GM19452 (cell line): ENCODE results near the gene LIPJ.

Source experiments
- ATAC-seq: cut with Tn5 transposase; IDR thresholded peaks from one replicate; pipeline ENCODE4 v1.9.1; 2021; ENCODE audit not compliant: unreplicated experiment

The LIPJ gene

GRCh38 chr10:88594482-88594881, 7.9 kb downstream of the LIPJ start:
- ATAC-seq, result no peak

DNA sequence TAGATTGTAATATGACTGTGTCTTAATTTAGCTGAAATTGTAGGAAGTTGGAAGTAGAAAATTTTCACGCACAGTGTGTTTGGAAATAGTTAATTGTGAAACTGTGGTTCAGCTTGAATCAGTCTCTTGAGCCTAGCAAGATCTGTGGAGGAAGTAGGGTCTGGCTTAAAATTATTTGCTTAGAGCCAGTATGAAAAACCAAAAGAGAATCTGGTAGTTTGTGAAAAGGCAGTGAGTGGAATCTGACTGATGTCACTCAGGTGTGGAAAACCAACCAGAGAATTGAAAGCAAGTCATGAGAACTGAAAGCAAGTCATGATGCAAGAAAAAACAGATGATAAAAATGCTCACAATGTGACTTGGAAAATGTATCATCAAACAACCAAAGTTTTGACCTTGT, 11.5 kb downstream of the LIPJ start:
- peak; percentile 86 for ATAC-seq

- ATAC-seq, result peak; percentile 69
Measured at GRCh38 chr10:88608052-88608732, 21.6 kb downstream of the LIPJ start.

DNA sequence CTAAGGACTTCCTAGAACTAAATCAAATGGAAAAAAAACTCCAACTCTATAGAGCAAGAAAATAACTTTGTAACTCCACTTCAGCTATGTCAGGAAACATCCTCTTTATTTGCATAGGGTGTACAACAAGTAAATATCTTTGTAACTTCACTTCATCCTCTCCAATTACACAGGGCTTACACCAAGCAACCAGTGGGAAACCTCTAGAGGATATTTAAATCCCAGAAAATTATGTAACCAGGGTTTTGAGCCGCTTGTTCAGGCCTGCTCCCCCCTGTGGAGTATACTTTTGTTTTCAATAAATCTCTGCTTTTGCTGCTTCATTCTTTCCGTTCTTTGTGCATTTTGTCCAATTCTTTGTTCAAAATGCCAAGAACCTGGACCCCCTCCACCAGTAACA, 22.2 kb downstream of the LIPJ start:
- no peak for ATAC-seq

GRCh38 chr10:88616250-88616977, 29.9 kb downstream of the LIPJ start:
- ATAC-seq, result no peak

DNA sequence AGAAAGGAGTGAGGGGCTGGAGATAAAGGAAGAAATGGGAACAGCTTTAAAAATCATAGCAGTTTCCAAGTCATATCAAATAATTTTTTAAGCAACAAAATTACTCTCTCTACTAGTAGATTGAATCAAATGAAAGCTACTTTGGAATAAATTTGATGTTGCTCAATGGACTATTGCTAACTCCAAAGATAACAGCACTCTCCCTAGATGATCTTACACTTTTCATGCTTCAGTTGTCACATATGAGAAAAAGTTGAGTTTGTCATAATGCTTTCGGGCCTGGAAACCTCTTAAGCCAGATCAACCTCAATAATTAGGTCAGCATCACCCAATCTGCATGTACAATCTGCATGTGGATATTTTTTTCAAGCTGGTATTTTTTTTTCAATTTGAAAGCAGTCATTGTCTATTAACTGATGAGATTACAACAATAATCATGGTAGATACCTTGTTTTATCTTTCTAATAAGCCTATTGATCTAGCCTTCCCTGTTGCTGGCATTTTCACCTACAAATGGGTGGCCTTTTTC, 31.3 kb downstream of the LIPJ start:
- no peak for ATAC-seq

DNA sequence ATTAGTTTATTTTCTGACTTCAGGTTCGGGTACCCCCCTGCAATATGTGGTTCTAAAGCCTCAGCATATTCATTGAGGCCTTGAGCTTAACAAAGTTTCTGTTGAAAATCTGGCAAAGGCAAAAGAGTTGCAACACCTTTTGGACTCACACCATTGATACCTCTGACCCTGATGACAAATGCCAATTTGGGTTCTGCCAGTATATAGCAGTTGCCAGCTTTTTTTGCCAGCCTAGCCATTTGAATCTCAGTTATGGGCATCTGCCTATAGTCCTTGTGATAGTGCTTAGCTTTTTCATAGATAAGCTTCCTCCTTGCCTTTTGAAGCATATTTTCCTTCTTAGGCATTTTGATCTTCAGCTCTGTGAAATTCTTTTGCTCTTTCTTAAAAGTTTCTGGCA, 31.9 kb downstream of the LIPJ start:
- ATAC-seq, result no peak

DNA sequence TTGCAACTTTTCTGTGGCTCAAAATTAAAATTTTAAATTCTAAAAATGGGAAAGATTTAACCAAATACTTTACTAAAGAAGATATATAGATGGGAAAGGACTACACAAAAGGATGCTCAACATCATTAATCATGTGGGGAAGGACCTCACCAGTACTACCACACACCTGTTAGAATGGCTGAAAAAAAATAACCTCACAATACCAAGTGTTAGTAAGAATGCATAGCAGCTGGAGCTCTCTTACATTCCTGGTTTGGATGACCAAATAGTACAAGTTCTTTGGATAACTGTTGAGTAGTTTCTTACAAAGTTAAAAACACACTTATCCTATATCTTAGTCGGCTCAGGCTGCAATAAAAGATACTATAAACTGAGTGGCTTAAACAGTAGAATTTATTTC, 33.9 kb downstream of the LIPJ start:
- no peak for ATAC-seq

DNA sequence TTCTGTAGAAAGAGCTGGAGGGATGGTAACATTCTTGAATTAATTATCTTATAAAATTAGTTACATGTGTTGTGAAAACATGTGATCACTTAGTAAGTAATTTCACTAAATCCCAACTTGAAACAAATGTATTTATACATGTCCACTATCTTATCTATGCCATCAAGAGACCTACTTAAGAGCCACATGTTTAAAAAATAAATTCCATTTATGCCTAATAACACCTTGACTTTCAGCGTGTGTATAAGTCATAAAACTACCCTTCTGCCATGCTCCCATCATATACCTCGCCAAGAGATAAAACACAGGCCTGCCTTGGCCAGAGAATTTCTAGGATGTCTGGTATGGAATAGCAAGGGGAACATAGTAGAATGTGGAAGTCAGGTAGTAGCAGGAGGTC, 37.3 kb downstream of the LIPJ start:
- ATAC-seq, result no peak

DNA sequence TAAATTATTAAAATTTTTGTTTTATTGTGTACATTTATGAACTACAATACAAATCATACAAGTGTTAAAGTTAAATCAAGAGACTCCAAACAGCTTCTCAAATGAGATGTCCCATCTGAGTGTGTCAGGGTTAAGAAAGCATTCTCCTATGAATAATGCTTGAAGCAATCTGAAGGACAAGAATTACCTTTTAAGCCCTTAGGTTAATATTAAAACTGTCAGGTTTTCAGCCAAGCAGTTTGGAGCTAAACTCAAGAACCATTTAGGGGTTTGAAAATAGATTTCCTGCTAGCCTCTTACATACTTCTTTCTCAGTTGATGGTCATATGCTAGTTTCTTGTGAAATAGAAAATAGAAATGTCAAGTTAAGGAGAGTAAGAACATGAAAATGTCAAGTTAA, 38.3 kb downstream of the LIPJ start:
- ATAC-seq, result no peak

- ATAC-seq, result no peak
Measured at GRCh38 chr10:88640186-88640585, 53.6 kb downstream of the LIPJ start.

DNA sequence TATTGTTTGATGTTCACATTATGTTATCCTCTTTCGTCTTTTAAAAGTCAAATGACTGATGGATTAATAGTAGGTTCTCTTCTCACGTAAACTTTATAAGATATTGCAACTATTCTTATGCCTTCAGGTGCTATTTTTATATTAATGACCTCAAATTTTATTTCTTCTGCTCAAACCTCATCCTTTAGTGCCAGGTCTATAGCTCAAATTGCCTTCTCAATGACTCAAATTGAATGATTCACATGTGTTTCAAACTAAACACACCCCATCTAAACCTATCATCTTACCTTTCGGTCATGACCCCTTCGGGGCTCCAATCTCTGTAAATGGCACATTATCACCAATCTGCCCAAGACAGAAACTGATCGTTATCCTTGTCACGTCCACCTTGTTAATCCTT, 55.6 kb downstream of the LIPJ start:
- no peak for ATAC-seq

DNA sequence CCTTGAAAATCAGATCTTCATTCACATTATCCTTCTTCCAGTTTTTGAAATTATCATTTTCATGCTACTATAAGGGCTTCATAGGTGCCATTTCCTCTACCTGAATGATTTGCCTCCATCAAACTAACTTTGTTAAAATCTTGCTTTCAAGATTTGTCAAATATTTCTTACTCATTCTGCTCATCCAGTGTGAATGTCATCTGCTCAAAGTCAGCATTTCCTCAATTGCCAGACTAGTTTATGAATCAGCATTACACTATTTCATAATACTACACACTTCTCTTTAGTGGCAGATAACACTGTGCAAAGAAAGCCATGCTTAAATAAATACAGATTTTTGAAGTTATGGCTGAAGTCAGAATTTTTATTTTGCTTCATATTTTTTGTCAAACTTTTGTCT, 56.4 kb downstream of the LIPJ start:
- no peak for ATAC-seq

- ATAC-seq, result no peak
Measured at GRCh38 chr10:88647061-88647615, 60.6 kb downstream of the LIPJ start.

GRCh38 chr10:88651101-88651551, 64.6 kb downstream of the LIPJ start:
- no peak for ATAC-seq

DNA sequence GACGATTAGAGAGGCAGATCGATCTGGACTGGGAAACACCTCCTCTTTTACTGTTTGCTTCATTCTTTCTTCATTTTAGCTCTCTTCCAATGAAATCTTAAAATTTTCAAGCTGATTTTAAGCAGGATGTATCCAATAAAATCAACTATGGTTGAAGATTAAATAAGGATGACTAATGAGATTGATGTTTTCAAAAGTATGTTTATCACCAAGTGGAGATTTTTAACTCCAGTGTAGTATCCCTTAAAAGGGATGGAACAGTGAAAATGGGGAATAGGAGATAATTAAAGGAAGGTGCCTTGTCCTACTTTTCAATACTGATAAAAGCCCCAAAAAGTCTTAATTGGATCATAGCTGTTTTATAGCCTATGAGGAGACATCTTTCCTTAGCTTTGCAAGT, 66.1 kb downstream of the LIPJ start:
- ATAC-seq, result no peak
